ENCODE data around the gene CARD10. TPM values are rescaled to one million over a fixed set of nuclear protein-coding genes. Genes with fewer than 3 reads are reported as not detected.
"Not testable (repeated sequence)": the region's sequence is repeated elsewhere in the genome, so short reads cannot be mapped to it uniquely, and the experiment has no call there.

The CARD10 gene
- polyA plus RNA-seq, 4 donors: 15.8 to 27.6 (median 24.9) TPM

DNA sequence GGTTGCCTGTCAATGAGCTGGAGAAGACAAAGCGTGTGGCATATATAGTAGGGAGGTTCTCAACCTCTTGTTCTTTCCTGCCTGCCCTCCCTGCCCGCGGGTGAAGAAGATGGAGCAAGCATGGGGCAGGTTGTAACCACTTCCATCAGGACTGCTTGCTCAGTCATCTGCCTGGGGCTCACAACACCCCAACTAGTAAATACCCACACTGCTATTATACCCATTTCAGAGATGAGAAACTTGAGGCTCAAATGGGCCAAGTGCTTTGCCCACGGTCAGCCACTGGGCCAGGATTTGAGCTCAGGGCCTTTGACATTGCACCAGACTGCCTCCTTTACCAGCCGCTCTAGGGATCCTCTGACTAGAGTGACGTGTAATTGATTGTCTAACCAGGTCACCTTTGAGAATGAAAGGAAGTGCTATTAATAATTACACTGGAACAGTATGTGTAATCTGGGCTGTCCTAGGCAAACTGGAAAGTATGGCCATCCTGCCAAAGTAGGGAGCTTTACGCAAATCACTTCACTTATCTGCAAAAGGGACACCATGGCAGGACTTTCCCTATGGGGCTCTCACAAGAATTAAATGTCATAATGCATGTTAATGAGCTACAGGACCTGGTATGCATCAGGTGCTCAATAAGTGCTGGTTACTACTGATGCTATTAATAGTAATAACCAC, 38.2 kb upstream of the CARD10 start:
- no peak for DNase-seq (ENCODE audit: low read depth in 4 of 4, low spot score in 2 of 4)

DNA sequence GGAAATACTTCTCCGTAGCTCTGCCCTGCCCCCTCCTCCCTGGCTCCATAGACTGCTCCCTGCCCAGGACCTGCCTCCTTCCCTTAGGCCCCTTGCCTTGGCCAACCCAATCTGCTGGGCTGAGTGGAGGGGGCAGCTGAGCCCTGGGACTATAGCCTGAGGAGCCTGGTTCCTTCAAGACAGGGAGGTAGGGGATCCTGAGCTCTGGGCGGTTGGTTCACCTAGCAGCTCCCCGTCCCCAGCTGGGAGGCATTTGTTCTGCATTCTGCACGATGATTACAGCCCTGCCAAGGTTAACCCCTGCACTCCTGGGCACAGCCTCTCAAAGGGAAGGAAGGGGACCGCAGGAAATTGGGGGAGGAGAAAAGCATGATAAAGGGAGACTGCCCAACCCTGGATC, 37.5 kb upstream of the CARD10 start:
- no peak for DNase-seq (ENCODE audit: low read depth in 4 of 4, low spot score in 2 of 4)

DNA sequence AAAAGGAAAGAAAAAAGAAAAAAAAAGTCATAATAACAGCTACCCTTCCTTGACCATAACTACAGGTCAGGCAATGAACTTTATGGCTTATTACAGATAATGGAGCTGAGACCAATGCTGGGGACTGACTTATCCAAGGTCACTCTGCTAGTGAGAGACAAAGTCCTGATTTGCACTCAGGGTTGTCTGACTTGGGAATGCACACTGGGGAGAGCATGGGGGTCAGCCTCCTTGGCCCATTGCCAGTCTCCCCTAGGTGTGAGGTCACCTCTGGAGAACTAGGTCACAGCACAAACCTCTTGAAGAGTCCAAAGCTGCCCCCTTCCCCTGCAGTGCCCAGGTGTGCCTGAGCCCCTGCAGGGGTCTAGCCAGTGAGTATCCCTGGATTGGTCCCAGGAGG, 35.8 kb upstream of the CARD10 start:
- DNase-seq (ENCODE audit: low read depth in 4 of 4, low spot score in 2 of 4): no peak

DNA sequence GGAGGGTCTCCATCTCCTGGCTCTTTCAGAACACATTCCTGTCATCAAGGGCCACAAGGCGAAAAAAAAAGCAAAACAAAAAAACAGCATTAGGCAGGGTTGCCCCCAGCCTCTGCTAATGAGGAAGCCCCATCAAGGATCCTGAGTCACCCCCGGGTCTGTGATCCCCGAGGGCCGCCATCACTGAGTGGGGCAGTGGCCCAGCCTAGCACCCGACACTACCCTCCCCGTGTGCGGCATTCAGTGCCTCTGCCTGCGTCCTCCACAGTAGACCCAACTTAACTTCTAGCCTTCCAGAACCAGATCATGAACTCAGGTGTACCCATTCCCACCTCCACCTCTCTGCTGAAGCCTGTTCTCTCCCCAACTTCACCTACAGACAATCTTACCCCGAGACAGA, 34.5 kb upstream of the CARD10 start:
- no peak for DNase-seq (ENCODE audit: low read depth in 4 of 4, low spot score in 2 of 4)

DNA sequence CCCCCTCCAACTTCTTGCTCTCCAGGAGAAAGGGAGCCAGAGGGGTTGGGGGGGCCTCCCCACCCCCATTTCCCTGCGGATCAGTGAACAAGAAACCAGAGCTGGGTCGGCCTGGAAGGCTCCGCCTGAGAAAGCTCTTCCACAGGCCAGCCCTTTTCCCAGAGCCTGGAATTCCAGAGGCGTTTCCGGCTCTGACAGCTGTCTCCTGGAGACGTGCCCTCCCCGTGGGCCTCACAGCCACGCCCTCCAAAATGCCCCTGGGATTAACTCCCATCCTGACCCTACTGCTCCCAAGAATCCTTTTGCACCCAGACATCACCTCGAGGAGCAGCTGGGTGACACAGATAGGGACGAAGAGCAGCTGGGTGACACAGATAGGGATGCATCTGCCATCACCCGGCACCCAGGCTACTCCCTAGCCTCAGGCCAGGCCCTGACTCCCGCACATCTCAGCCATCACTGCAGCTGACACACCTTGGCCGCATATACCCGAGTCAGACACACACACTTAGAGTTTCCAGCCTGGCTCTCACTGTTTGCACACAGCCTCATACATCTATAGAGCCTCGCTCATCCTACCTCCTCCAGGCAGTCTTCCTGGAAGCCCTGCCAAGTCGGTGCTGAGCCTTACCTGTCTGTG, 33.4 kb upstream of the CARD10 start:
- peak in 2 of 4 donors; percentile 79 to 87 for DNase-seq (ENCODE audit: low read depth in 4 of 4, low spot score in 2 of 4)

DNA sequence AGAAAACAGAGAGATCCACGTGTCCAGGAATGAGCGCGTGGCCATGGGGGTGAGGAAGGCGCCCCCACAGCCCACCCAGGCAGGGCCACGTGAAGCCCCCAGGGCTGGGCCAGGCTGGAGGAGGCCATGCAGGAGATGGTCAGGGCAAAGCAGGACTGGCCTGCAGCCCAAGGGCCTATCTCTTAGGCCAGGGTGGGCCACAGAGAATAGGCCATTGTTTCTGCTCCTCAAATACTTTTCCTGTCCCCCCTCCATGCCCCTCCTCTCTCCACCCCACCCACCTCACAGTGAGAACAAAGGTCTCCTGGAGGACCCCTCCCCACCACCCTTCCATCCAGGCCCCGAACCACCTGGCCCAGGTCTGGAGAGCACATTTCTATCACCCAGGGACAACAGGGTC, 32.8 kb upstream of the CARD10 start:
- DNase-seq (ENCODE audit: low read depth in 4 of 4, low spot score in 2 of 4): no peak

- not testable (repeated sequence) for DNase-seq (ENCODE audit: low read depth in 4 of 4, low spot score in 2 of 4)
Measured at GRCh38 chr22:37550921-37551320, 31.7 kb upstream of the CARD10 start.

- DNase-seq (ENCODE audit: low read depth in 4 of 4, low spot score in 2 of 4): peak in 1 of 4 donors; percentile 70
Measured at GRCh38 chr22:37549704-37550059, 30.5 kb upstream of the CARD10 start.

DNA sequence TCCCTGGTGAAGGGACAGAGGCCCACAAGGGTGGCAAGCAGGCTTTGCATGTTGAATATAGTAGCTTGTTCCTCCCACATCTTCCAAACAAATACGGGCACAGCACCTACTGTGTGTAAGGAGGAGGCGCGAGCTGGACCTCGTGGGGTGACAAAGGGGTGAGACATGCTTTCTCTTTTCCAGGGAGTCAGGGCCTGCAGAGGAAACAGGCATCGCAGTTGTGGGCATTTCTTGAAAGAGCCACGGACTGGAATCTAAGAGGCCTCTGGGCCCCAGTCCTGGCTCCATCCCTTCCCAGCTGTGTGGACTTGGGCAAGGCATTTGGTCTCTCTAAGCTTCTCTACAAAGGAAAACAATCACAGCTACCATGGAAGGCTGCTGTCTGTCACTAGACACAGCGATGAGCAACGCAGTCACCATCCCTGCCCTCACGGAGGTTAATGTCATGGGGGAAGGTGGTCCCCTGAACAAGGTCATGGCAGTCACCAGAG, 28.1 kb upstream of the CARD10 start:
- no peak for DNase-seq (ENCODE audit: low read depth in 4 of 4, low spot score in 2 of 4)

DNA sequence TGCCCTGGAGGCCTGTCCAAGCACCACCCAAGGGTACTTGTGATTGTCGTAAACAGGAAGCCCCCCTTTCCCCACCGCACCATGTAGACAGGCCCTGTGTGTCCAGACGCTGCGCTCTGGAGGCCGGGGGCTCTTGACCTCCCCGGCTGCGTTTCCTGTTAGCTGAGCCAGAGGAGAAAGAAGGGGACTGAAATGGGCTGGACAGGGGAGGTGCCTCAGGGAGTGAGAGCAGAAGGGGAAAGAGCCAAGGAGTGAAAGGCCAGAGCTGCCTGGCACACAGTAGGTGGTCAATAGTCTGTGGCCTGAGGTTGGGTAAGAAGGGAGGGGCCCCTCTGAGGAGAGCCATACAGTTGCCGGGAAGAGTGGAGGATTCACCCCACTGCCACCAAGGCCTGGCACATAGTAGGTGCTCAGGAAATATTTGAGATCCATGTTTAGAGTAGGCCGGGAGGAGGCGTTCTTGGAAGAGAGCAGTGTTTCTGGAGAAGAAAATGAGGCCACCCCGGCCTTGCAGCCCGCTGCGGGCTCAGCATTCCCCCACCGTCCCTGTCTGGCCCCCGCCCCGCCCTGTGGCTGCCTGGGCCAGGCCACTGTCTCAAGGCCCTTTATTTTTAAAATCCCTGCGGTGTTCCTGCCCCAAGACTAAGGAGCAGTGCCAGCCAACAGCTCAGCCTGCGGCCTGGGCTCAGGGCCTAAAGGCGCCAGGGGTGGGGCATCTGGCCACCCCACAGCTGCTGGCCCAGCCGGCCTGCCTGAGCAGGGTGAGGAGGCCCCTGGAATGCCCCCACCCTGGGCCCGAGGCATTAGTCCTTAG, 27.4 kb upstream of the CARD10 start:
- peak in 1 of 4 donors; percentile 86 for DNase-seq (ENCODE audit: low read depth in 4 of 4, low spot score in 2 of 4)

GRCh38 chr22:37545703-37546436, 26.7 kb upstream of the CARD10 start:
- DNase-seq (ENCODE audit: low read depth in 4 of 4, low spot score in 2 of 4): peak in 3 of 4 donors; percentile 82 to 93 (median 89)

GRCh38 chr22:37544955-37545702, 25.9 kb upstream of the CARD10 start:
- no peak for DNase-seq (ENCODE audit: low read depth in 4 of 4, low spot score in 2 of 4)

- no peak for DNase-seq (ENCODE audit: low read depth in 4 of 4, low spot score in 2 of 4)
Measured at GRCh38 chr22:37542959-37543358, 23.7 kb upstream of the CARD10 start.

GRCh38 chr22:37542416-37542815, 23.2 kb upstream of the CARD10 start:
- not testable (repeated sequence) for DNase-seq (ENCODE audit: low read depth in 4 of 4, low spot score in 2 of 4)

DNA sequence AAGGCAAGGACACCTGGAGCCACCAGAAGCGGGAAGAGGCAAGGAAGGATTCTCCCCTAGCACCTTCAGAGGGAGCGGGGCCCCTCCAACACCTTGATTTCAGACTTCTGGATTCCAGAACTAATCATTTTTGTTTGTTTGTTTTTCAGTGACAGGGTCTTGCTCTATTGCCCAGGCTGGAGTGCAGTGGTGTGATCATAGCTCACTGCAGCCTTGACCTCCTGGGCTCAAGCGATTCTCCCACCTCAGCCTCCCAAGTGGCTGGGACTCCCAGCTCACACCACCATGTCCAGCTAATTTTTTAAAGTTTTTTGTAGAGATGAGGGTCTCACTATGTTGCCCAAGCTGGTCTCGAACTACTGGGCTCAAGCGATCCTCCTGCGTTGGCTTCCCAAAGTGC, 20.6 kb upstream of the CARD10 start:
- DNase-seq (ENCODE audit: low read depth in 4 of 4, low spot score in 2 of 4): not testable (repeated sequence)

DNA sequence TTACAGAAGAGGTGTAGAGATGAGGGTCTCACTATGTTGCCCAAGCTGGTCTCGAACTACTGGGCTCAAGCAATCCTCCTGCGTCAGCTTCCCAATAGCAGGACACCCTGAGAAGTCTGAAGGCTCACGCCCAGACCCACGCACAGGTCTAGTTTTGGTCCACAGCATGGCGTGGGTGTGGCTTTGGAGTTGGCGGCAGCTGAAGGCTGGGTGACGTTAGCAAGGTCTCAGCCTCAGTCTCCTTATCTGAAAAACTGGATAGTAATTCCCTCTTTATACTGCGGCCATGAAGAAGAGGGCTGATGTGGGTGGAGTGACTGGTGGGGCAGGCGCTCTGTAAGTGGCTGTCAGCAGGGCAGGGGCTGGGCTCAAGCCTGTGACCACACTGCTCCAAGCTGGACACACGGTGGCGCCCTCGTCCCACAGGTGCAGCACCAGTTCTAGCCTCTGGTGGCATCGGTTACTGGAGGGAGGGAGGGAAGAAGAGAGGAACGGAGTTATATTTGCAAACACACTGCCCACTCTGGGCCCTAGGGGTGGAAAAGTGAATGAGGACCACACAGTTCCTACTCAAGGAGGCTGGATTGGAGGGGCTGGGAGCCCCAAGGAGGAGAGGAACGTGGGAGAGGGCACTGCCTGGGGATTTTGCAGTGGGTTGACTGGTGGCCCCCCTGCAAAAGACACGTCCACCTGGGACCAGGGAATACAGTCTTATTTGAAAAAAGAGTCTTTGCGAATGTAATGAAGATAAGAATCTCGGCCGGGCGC, 19.6 kb upstream of the CARD10 start:
- DNase-seq (ENCODE audit: low read depth in 4 of 4, low spot score in 2 of 4): peak in 2 of 4 donors; percentile 85 to 91

GRCh38 chr22:37535159-37535558, 15.9 kb upstream of the CARD10 start:
- DNase-seq (ENCODE audit: low read depth in 4 of 4, low spot score in 2 of 4): no peak

DNA sequence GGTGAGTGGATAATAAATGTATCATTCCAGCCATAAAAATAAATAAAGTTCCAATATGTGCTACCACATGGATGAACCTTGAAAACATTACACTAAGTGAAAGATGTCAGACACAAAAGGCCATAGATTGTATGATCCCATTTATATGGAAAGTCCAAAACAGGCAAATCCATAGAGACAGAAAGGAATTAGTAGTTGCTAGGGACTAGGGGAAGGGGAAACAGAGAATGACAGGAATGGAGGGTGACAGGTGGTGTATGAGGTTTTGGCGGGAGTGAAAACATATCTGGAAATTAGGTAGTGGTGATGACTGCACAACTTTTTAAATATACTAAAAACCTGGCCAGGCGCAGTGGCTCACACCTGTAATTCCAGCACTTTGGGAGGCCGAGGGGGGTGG, 15.2 kb upstream of the CARD10 start:
- DNase-seq (ENCODE audit: low read depth in 4 of 4, low spot score in 2 of 4): no peak

DNA sequence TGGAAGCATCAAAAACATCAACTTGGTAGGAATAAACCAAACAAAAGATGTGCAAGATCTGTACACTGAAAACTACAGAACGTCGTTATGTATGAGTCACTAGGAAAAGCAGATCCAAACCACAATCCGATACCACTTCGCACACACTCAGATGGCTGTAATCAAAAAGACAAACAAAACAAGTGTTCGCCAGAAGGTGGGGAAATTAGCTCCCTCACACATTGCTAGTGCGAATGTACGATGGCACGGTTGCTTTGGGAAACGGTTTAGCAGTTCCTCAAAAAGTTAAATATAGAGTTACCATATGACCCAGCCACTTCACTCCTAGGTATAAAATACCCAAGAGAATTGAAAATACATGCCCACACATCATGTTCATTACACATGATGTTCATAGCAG, 14.8 kb upstream of the CARD10 start:
- no peak for DNase-seq (ENCODE audit: low read depth in 4 of 4, low spot score in 2 of 4)

Data from left renal cortex interstitium (tissue), 4 donors.